Natural killer cell (primary cell): Measurements from ENCODE around the gene VKORC1. TPM values are rescaled to one million over a fixed set of nuclear protein-coding genes. Genes with fewer than 3 reads are reported as not detected.

Source experiments
- ATAC-seq, 3 donors: fragments of 150-1000 bp in 2 of 3; fragments of 200-7000 bp in 1 of 3; cut with Tn5 transposase; 1 replicate in 1 of 3; 2 replicates in 2 of 3; pipeline ENCODE4 v1.10.0; 2021; ENCODE audit warnings: mild to moderate bottlenecking in 2 of 3, moderate library complexity in 2 of 3
- DNase-seq, 2 donors: peaks; one replicate each; pipeline versions ENCODE4 v3.0.0 to v3.0.0-alpha.2; 2013 to 2021; ENCODE audit warnings: mixed read lengths in 1 of 2
- H3K27ac ChIP-seq: one replicate; pipeline ENCODE4 v1.5.1; 2013; ENCODE audit warnings: mild to moderate bottlenecking, low read length
- H3K27me3 ChIP-seq: one replicate; pipeline ENCODE4 v1.6.1; 2013; ENCODE audit warnings: low read length; ENCODE audit not compliant: control insufficient read depth, insufficient read depth
- H3K36me3 ChIP-seq: one replicate; pipeline ENCODE4 v1.6.1; 2013; ENCODE audit warnings: low read length; ENCODE audit not compliant: control insufficient read depth, insufficient read depth
- H3K4me1 ChIP-seq: one replicate; pipeline ENCODE4 v1.6.1; 2013; ENCODE audit warnings: low read length; ENCODE audit not compliant: control insufficient read depth, insufficient read depth
- H3K4me3 ChIP-seq: one replicate; pipeline ENCODE4 v1.5.1; 2013; ENCODE audit warnings: low read length
- H3K9me3 ChIP-seq: one replicate; pipeline ENCODE4 v1.6.1; 2013; ENCODE audit warnings: low read length; ENCODE audit not compliant: control insufficient read depth, insufficient read depth
- H3K27ac Mint-ChIP-seq, 2 donors: one replicate each; pipeline ENCODE4 v1.8.0; 2022; ENCODE audit warnings: mild to moderate bottlenecking in 2 of 2, mixed read lengths in 2 of 2, moderate library complexity in 1 of 2
- H3K27me3 Mint-ChIP-seq, 2 donors: one replicate each; pipeline ENCODE4 v1.8.0; 2022; ENCODE audit warnings: low read depth in 2 of 2, mixed read lengths in 2 of 2
- H3K36me3 Mint-ChIP-seq: one replicate; pipeline ENCODE4 v1.8.0; 2022; ENCODE audit warnings: mixed read lengths
- H3K4me1 Mint-ChIP-seq, 2 donors: one replicate each; pipeline ENCODE4 v1.8.0; 2022; ENCODE audit warnings: mixed read lengths in 2 of 2
- H3K4me3 Mint-ChIP-seq: one replicate; pipeline ENCODE4 v1.8.0; 2022; ENCODE audit warnings: mild to moderate bottlenecking, moderate library complexity, mixed read lengths
- H3K9me3 Mint-ChIP-seq, 2 donors: one replicate each; pipeline ENCODE4 v1.8.0; 2022; ENCODE audit warnings: mixed read lengths in 2 of 2
- CTCF ChIP-seq: fragments of 200-600 bp; IDR thresholded peaks from one replicate; pipeline ENCODE4 v1.8.0; 2022; ENCODE audit warnings: antibody characterized with exemption
- WGBS: methylation state at CpG from one replicate; pipeline ENCODE4 v1.1.7; 2013; ENCODE audit warnings: missing lambda C conversion rate; ENCODE audit not compliant: insufficient coverage; 5-methylcytosine and 5-hydroxymethylcytosine counted together
- intact Hi-C: fragments of 100-400 bp; cut with micrococcal nuclease; formaldehyde crosslinking; loops from one replicate; pipeline ENCODE4 v1.14.2; 2022
- total RNA-seq, 4 donors: library from RNA; stranded (reverse); fragments of 120-200 nt in 1 of 4; gene quantifications; one replicate each; pipeline versions ENCODE4 v1.2.3 to v1.2.4, GENCODE V29; 2013 to 2022

Gene VKORC1
- total RNA-seq, 3 donors from 2014 or later (not counting 1 experiment from before 2014, with no cell fraction given): 35.9 to 42.1 (median 41.8) TPM

- Mint-ChIP-seq H3K4me1 (peaks cover 12 to 13% of the 10 kb centered on the region in 2 donors), H3K27me3 (no peaks in the 10 kb centered on the region), H3K4me3 (no peak overlapping the region), H3K27ac (peak overlapping the region in 1 of 2 donors; percentile 47), H3K36me3 (peaks cover 11% of the 10 kb centered on the region), H3K9me3 (no peaks in the 10 kb centered on the region)
- Histone ChIP-seq H3K27ac (no peak overlapping the region), H3K36me3 (peaks cover 35% of the 10 kb centered on the region), H3K27me3 (no peaks in the 10 kb centered on the region), H3K9me3 (no peaks in the 10 kb centered on the region), H3K4me1 (peaks cover 22% of the 10 kb centered on the region), H3K4me3 (no peak overlapping the region)
- intact Hi-C loops: no loop called here
- TF ChIP-seq CTCF: no peak
- DNase-seq: no peak
- no peak for ATAC-seq
- 97% methylated on average over 16 of the region's 16 CpGs for WGBS
Observed at GRCh38 chr16:31120129-31120528, 25.5 kb upstream of the VKORC1 start.

- Mint-ChIP-seq H3K4me1 (peaks cover 12 to 16% of the 10 kb centered on the region in 2 donors), H3K4me3 (peak overlapping the region; percentile 85), H3K36me3 (peaks cover 11% of the 10 kb centered on the region), H3K27me3 (no peaks in the 10 kb centered on the region), H3K27ac (peak overlapping the region; percentile 81 to 91), H3K9me3 (no peaks in the 10 kb centered on the region)
- H3K4me3 ChIP-seq: peak overlapping the region; percentile 39
- 66% methylated on average over 9 of the region's 9 CpGs for WGBS
- peak overlapping the region; percentile 74 for H3K27ac ChIP-seq
- DNase-seq (no peak), ATAC-seq (no peak)
- intact Hi-C loops: loop anchor here (10.0 kb wide), 1 partner anchor 66 kb away; the partner anchor contains the start of gene FUS
- TF ChIP-seq CTCF: no peak
- no peaks in the 10 kb centered on the region for H3K27me3 ChIP-seq
- peaks cover 28% of the 10 kb centered on the region for H3K36me3 ChIP-seq
- no peaks in the 10 kb centered on the region for H3K9me3 ChIP-seq
- H3K4me1 ChIP-seq: peaks cover 22% of the 10 kb centered on the region
Observed at GRCh38 chr16:31118223-31119155, 23.9 kb upstream of the VKORC1 start.

- peak within 1 kb of the TSS; percentile 74 for H3K27ac ChIP-seq
- Mint-ChIP-seq H3K9me3 (no peaks in the 10 kb centered on the region), H3K27ac (peak within 1 kb of the TSS; percentile 81 to 91), H3K36me3 (peaks cover 11% of the 10 kb centered on the region), H3K4me1 (peaks cover 12 to 17% of the 10 kb centered on the region in 2 donors), H3K27me3 (no peaks in the 10 kb centered on the region), H3K4me3 (peak within 1 kb of the TSS; percentile 85)
- ATAC-seq: peak; percentile 92 to 97 (median 92)
- no peaks in the 10 kb centered on the region for H3K27me3 ChIP-seq
- H3K4me3 ChIP-seq: peak within 1 kb of the TSS; percentile 39
- under 1% methylated on average over 65 of the region's 68 CpGs for WGBS
- peaks cover 27% of the 10 kb centered on the region for H3K4me1 ChIP-seq
- peaks cover 27% of the 10 kb centered on the region for H3K36me3 ChIP-seq
- no peak for TF ChIP-seq CTCF
- H3K9me3 ChIP-seq: no peaks in the 10 kb centered on the region
- DNase-seq: peak; percentile 93 to 98
- intact Hi-C loops: loop anchor here (1.0 to 10.0 kb wide), 2 partner anchors 43 to 67 kb away; partner anchors contain the start of genes FUS, ZNF646 and ZNF668
Observed at GRCh38 chr16:31117384-31118222, 23.0 kb upstream of the VKORC1 start, which contains the start of gene KAT8. Gene KAT8, plus strand, starts transcription at chr16:31117664. Its CDS starts 18 bp downstream, at chr16:31117682.
